ENCODE results near the gene AHRR. TPM values are rescaled to one million over a fixed set of nuclear protein-coding genes. Genes with fewer than 3 reads are reported as not detected.
"Not testable (repeated sequence)": the region's sequence is repeated elsewhere in the genome, so short reads cannot be mapped to it uniquely, and the experiment has no call there.

AHRR gene
- total RNA-seq: 7.4 and 13.4 TPM in 2 replicates

- peak; percentile 77 for DNase-seq
Observed at GRCh38 chr5:321230-321725, at the start of gene AHRR. Gene AHRR (plus strand): TSS chr5:321714. CDS start chr5:343903, 22,189 bp downstream.

GRCh38 chr5:271828-272167, 49.7 kb upstream of the AHRR start:
- DNase-seq: not testable (repeated sequence)

DNA sequence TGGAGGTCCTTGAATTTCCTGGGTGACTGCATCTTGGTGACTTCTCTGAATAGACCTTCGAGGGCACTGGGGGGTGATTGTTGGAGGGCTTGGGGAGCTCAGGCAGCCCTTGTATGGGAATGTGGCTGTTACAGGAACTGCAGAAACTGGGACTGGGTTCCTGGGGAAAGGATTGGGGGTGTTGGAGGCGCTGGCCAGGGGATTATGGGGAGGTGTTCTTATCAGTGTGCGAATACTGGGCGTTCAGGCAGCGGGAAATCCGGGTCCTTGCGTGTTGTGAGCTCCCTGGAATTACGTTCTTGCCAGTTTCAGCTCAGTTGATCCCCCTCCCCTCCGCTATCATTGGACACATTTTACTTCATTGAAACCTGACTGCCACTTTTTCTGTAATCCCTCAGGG, 48.4 kb upstream of the AHRR start:
- DNase-seq: peak; percentile 18

GRCh38 chr5:273491-273890, 48.0 kb upstream of the AHRR start:
- DNase-seq: not testable (repeated sequence)

GRCh38 chr5:274346-274745, 47.2 kb upstream of the AHRR start:
- peak; percentile 68 for DNase-seq

- no peak for DNase-seq
Observed at GRCh38 chr5:278646-279045, 42.9 kb upstream of the AHRR start.

- DNase-seq: not testable (repeated sequence)
Observed at GRCh38 chr5:279051-279665, 42.4 kb upstream of the AHRR start.

GRCh38 chr5:285991-286557, 35.4 kb upstream of the AHRR start:
- no peak for DNase-seq

GRCh38 chr5:290200-290599, 31.3 kb upstream of the AHRR start:
- not testable (repeated sequence) for DNase-seq

- DNase-seq: not testable (repeated sequence)
Observed at GRCh38 chr5:291345-291744, 30.2 kb upstream of the AHRR start.

GRCh38 chr5:294788-295187, 26.7 kb upstream of the AHRR start:
- DNase-seq: not testable (repeated sequence)

DNA sequence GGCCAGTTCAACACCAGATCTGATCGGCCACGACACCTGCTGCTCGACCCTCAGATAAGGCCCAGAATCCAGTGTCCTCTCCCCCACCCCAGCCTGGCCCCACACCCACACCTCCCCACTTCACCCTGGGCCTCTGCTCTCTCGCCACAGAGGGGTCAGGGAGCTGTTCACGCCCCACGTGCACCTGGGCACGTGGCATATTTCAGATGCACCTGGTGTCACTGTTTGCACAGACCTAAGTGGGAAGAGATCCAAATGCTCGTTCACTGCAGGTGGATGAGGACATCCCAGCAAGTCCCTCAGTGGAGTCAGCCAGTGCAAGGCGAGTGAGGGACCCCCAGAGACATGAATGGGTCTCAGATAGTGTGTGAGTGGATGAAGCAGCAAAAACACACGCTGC, 25.3 kb upstream of the AHRR start:
- not testable (repeated sequence) for DNase-seq

GRCh38 chr5:296954-297353, 24.6 kb upstream of the AHRR start:
- not testable (repeated sequence) for DNase-seq

GRCh38 chr5:297448-297847, 24.1 kb upstream of the AHRR start:
- DNase-seq: not testable (repeated sequence)

DNA sequence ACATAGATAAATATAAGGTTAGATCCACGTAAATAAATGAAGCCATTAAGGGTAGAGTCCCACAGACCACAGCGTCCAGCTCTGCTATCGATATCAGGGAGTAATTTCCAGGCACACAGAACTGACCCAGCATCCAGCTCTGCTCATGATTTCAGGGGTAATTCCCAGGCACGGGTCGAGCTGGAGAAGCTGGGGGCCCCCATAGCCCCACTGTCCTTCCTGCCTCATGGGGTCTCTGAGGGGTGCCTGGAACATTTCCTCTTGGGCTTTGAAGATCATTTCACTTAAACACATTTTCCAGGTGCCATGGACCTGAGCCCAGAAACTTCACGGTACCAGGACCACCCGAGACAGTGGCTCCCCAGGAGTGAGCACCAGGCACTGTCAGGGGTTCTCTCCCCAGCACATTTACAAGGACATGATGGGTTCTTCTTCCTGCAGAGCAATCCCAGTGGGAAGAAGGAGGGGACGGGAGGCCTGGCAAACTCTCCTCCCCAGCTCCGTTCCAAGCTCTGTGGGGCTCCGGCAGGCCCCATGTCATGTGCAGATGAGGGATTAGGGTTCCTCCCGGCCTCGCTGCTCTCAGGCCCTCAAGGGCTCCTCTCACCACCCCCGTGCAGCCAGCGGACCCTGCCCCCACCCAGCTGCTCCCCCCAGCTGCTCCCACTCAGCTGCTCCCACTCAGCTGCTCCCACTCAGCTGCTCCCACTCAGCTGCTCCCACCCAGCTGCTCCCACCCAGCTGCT, 23.4 kb upstream of the AHRR start:
- DNase-seq: not testable (repeated sequence)

DNA sequence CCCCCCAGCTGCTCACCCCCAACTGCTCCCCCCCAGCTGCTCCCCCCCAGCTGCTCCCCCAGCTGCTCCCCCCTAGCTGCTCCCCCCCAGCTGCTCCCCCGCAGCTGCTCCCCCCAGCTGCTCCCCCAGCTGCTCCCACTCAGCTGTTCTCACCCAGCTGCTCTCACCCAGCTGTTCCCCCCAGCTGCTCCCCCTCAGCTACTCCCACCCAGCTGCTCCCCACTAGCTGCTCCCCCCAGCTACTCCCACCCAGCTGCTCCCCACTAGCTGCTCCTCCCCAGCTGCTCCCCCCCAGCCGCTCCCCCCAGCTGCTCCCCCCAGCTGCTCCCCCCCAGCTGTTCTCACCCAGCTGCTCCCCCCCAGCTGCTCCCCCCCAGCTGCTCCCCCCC, 22.8 kb upstream of the AHRR start:
- DNase-seq: no peak

- DNase-seq: not testable (repeated sequence)
Observed at GRCh38 chr5:299921-300320, 21.6 kb upstream of the AHRR start.

DNA sequence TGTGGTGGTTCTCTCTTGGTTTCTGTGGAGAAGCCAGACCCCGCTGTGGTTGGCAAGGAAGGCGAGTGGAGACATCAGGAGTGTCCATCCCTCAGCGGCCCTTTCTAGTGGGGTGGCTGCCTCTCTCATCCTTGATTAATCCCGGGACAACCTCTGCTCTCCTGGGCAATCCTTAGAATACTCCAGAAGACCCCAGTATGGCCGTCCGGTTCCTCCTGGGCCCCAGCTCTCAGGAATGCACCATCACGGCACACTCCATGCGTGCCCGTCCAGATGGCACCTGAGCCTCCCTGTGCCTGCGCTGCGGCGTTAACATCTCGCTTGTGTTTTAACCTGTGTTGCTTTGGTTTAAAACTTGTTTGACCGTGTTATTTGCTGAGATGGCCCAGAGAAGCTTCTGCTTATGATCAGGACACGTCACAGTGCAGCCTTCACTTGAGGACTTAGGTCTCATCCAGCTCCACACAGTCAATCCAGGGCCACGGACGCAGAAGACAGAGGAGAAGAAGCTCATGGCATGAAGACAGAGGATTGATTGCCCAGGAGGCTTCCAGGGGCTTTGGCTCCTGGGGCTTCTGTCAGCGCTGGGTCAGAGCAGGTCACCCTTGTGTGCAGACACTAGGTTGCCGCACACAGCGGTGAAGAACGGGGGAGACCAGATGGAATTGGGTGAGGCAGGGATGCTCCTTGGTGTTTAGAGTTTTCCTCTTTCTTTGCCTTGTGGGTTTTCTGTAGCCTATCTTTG, 20.7 kb upstream of the AHRR start:
- not testable (repeated sequence) for DNase-seq

DNA sequence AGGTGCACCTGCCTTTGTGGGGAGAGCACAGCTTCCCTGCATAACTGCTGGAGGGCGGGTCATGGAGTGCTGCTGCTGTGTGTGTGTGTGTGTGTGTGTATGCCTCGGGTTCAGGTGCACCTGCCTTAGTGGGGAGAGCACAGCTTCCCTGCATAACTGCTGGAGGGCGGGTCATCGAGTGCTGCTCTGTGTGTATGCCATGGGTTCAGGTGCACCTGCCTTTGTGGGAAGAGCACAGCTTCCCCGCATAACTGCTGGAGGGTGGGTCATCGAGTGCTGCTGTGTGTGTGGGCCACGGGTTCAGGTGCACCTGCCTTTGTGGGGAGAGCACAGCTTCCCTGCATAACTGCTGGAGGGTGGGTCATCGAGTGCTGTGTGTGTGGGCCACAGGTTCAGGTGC, 19.1 kb upstream of the AHRR start:
- DNase-seq: not testable (repeated sequence)

DNA sequence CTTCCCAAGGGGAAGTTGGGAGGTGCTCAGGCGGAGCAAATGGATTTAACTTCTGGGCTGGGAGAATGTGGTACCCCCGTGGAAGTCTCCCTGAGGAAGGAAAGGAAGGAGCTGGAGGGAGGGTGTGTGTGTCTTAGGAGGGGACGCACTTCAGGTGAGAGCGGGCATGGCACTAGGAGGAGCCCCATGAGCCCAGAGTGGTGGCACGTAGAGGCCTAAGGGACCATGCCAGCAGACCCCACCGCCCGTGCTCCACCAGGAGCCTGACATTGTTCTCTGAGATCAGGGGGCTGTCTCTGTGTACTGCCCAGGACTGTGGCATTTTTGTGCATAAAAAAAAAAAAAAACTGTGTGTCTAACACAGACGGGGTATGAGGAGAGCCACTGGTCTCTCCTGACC, 18.5 kb upstream of the AHRR start:
- no peak for DNase-seq

DNA sequence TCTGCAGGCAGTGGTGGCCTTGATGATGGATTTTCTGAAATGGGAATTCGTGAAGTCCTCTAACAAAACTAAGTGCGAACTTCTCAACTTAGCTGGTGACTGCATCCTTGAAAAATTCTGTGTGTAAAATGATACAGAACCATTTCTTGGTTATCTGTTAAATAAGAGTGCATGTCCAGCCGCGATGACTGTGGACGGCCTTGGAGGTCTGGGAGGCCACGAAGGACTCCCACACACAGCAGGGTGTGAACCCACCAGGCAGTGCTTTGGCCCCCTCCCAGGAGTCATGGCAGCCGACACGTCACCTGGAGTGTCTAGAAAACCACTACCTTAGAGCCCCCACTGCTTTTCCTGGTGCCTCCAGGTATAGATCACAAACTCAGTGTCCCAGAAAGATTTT, 17.8 kb upstream of the AHRR start:
- DNase-seq: not testable (repeated sequence)

DNA sequence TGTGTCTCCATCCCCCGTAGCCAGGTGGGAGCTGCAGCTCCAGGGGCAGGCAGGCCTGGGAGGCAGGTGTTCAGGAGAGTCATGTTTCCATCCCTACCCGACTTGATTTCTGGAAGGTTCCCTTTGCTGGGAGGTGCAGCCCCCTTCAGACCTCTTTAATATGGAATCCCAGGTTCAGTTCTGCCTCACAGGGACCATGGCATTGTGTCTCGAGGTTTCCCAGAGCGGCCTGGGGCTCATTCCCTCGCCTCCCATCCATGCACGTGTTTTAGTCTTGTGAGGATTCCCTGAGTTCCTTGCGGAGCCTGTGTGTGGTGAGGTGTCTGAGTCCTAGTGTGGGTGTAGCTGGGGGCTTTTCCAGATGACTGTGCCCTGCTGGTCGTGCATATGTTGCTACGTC, 16.5 kb upstream of the AHRR start:
- DNase-seq: no peak

DNA sequence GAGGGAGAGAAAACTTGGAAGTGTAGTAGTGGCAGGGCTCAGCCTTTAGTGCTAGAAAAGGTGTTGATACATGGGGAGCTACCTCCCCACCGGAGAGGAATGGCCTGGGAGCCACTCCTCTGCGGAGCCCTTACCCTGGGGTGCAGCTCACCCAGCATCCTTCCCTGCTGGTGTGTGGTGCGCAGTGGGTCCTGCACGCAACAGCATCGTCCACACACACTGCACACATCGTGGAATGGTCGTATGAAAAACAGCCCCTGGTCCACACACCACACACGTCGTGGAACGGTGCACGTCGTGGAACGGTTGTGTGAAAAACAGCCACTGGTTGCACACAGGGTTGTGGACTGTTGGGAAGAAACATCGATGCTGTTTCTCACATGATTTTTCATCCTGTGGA, 16.1 kb upstream of the AHRR start:
- DNase-seq: no peak

Data from dermis blood vessel endothelial cell (primary cell).